HEK293 (cell line): ENCODE results near the gene PATL2.

Experiments used
- CTCF ChIA-PET: fragments of 350-600 bp; formaldehyde crosslinking; extraction: SDS; loops from one replicate; lab custom pipeline; 2021; ENCODE audit warnings: antibody characterized with exemption; lab: Yijun Ruan, JAX
- POLR2A ChIA-PET: fragments of 300-600 bp; formaldehyde crosslinking; extraction: SDS; loops from one replicate; lab custom pipeline; 2020; ENCODE audit warnings: antibody characterized with exemption, inconsistent platforms; lab: Yijun Ruan, JAX
- H3K27ac ChIP-seq: fragments of 200-500 bp; sonication (Bioruptor generic); 2 replicates; pipeline ENCODE4 v1.5.1; 2014; ENCODE audit warnings: low read depth, low read length, control low read depth, inconsistent platforms; ENCODE audit errors: extremely low read depth
- H3K36me3 ChIP-seq, 2 experiments: fragments of 200-500 bp in 1 of 2; sonication (Bioruptor generic) in 1 of 2; 1 replicate in 1 of 2; 2 replicates in 1 of 2; pipeline ENCODE4 v1.5.1; 2014 to 2017; ENCODE audit warnings: inconsistent platforms in 2 of 2, low read length in 2 of 2; ENCODE audit not compliant: control insufficient read depth in 2 of 2, insufficient read depth in 1 of 2
- H3K4me1 ChIP-seq: fragments of 200-500 bp; sonication (Bioruptor generic); 2 replicates; pipeline ENCODE4 v1.5.1; 2014; ENCODE audit warnings: mild to moderate bottlenecking, low read length, inconsistent platforms; ENCODE audit not compliant: control insufficient read depth, insufficient read depth
- H3K4me3 ChIP-seq: 2 replicates; pipeline ENCODE4 v1.5.1; 2011; ENCODE audit warnings: low read depth, mild to moderate bottlenecking, control low read depth, low read length, moderate library complexity
- H3K9me3 ChIP-seq: fragments of 200-500 bp; sonication (Bioruptor generic); 2 replicates; pipeline ENCODE4 v1.5.1; 2014; ENCODE audit warnings: low read depth, low read length, inconsistent platforms; ENCODE audit not compliant: control insufficient read depth, insufficient read depth
- GLIS2 ChIP-seq: fragments of 450-650 bp; formaldehyde crosslinking; IDR thresholded peaks from 2 replicates; pipeline ENCODE4 v1.5.1; 2016; ENCODE audit warnings: missing biosample characterization, missing genetic modification characterization
- KLF16 ChIP-seq: fragments of 450-650 bp; formaldehyde crosslinking; IDR thresholded peaks from 2 replicates; pipeline ENCODE4 v1.5.1; 2017; ENCODE audit warnings: missing biosample characterization, missing genetic modification characterization
- KLF9 ChIP-seq: fragments of 450-650 bp; formaldehyde crosslinking; IDR thresholded peaks from 2 replicates; pipeline ENCODE4 v1.5.1; 2016; ENCODE audit warnings: missing biosample characterization, missing genetic modification characterization, low read depth
- PRDM1 ChIP-seq: fragments of 450-650 bp; formaldehyde crosslinking; IDR thresholded peaks from 2 replicates; pipeline ENCODE4; 2016; ENCODE audit warnings: missing biosample characterization, missing genetic modification characterization
- ZBTB20 ChIP-seq: fragments of 450-650 bp; formaldehyde crosslinking; IDR thresholded peaks from 2 replicates; pipeline ENCODE4 v1.5.1; 2016; ENCODE audit warnings: missing biosample characterization, missing genetic modification characterization
- ZFHX2 ChIP-seq: fragments of 450-650 bp; formaldehyde crosslinking; conservative IDR thresholded peaks from 2 replicates; pipeline ENCODE4 v1.5.1; 2016; ENCODE audit warnings: missing biosample characterization, missing genetic modification characterization
- ZFP3 ChIP-seq: fragments of 450-650 bp; formaldehyde crosslinking; IDR thresholded peaks from 2 replicates; pipeline ENCODE4 v1.5.1; 2016; ENCODE audit warnings: low read depth, missing biosample characterization, missing genetic modification characterization
- ZIC2 ChIP-seq: fragments of 450-650 bp; formaldehyde crosslinking; IDR thresholded peaks from 2 replicates; pipeline ENCODE4 v1.5.1; 2016; ENCODE audit warnings: missing biosample characterization, missing genetic modification characterization
- ZNF350 ChIP-seq: fragments of 450-650 bp; formaldehyde crosslinking; IDR thresholded peaks from 2 replicates; pipeline ENCODE4 v1.5.0; 2017; ENCODE audit warnings: missing biosample characterization, mild to moderate bottlenecking, missing genetic modification characterization
- ZNF423 ChIP-seq: fragments of 450-650 bp; formaldehyde crosslinking; IDR thresholded peaks from 2 replicates; pipeline ENCODE4 v1.5.1; 2016; ENCODE audit warnings: missing biosample characterization, missing genetic modification characterization
- ZNF529 ChIP-seq: fragments of 450-650 bp; formaldehyde crosslinking; IDR thresholded peaks from 2 replicates; pipeline ENCODE4 v1.5.1; 2017; ENCODE audit warnings: missing genetic modification characterization, missing biosample characterization; ENCODE audit not compliant: insufficient replicate concordance
- ZNF629 ChIP-seq: fragments of 450-650 bp; formaldehyde crosslinking; IDR thresholded peaks from 2 replicates; pipeline ENCODE4 v1.5.1; 2017; ENCODE audit warnings: missing biosample characterization, missing genetic modification characterization
- ZNF660 ChIP-seq: fragments of 450-650 bp; IDR thresholded peaks from 2 replicates; pipeline ENCODE4 v1.5.1; 2018; ENCODE audit warnings: missing biosample characterization, mild to moderate bottlenecking, missing genetic modification characterization
- ZNF768 ChIP-seq: fragments of 450-650 bp; formaldehyde crosslinking; IDR thresholded peaks from 2 replicates; pipeline ENCODE4 v1.5.1; 2018; ENCODE audit warnings: missing biosample characterization, mild to moderate bottlenecking, missing genetic modification characterization
- TF ChIP-seq, protein P1 (sequence below): fragments of 450-650 bp; formaldehyde crosslinking; IDR thresholded peaks from 2 replicates; pipeline ENCODE4 v1.5.1; 2016; ENCODE audit warnings: missing biosample characterization, missing genetic modification characterization
- TF ChIP-seq, protein P2 (sequence below): fragments of 450-650 bp; formaldehyde crosslinking; IDR thresholded peaks from 2 replicates; pipeline ENCODE4 v1.5.1; 2016; ENCODE audit warnings: missing biosample characterization, missing genetic modification characterization
- TF ChIP-seq, protein P3 (sequence below): fragments of 450-650 bp; IDR thresholded peaks from 2 replicates; pipeline ENCODE4 v1.5.1; 2018; ENCODE audit warnings: missing biosample characterization, mild to moderate bottlenecking, missing genetic modification characterization
- TF ChIP-seq, protein P4 (sequence below): fragments of 450-650 bp; formaldehyde crosslinking; IDR thresholded peaks from 2 replicates; pipeline ENCODE4 v1.5.1; 2016; ENCODE audit warnings: missing biosample characterization, missing genetic modification characterization
- TF ChIP-seq, protein P5 (sequence below): fragments of 450-650 bp; formaldehyde crosslinking; IDR thresholded peaks from 2 replicates; pipeline ENCODE4 v1.5.1; 2016; ENCODE audit warnings: missing biosample characterization, missing genetic modification characterization

The PATL2 gene

DNA sequence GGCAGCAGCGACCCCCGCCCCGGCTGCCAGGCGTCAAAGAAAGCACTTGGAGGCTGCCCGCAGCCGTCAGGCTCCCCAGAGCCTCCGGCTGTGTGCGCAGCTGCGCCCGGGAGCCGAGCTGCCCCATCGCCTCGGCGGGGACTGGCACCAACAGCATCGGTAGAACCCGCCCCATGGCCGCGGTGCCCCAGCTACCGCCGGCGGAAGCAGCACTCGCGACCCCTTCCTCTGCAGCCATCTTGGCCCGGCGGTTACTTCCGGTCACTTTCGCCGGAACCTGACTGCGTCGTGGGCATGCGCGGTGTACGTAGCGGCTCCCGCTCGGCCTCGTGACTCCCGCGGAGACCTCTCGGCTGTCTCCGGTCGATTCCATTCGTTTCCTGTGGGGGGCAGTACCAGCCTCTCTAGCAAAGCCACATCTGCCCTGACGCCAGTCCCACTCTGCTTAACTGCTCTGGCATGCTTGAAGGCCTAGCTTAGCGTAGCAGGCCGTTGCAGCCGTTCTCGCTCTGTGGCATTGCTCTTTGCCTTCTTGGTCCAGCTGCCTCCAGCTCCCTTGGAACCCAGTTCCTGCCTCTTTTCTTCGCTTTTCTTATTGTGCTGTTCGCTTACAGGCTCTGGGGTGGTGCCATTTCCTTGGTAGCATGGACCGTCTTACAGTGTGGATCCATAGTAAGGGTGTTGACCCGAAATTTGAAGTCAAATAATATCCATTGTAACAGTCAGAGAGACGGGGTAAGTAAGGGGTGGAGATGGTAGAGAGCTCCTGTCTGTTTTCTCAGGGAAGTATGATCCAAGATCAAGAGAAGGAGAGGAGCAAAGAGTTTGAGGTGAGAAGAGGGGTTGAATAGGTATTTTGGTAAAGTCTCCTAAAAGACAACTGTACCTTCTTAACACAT, 47.5 kb downstream of the PATL2 start, which contains the start of gene SPG11 (continued):
- TF ChIP-seq ZNF768, result no peak
- TF ChIP-seq, protein P1, sequence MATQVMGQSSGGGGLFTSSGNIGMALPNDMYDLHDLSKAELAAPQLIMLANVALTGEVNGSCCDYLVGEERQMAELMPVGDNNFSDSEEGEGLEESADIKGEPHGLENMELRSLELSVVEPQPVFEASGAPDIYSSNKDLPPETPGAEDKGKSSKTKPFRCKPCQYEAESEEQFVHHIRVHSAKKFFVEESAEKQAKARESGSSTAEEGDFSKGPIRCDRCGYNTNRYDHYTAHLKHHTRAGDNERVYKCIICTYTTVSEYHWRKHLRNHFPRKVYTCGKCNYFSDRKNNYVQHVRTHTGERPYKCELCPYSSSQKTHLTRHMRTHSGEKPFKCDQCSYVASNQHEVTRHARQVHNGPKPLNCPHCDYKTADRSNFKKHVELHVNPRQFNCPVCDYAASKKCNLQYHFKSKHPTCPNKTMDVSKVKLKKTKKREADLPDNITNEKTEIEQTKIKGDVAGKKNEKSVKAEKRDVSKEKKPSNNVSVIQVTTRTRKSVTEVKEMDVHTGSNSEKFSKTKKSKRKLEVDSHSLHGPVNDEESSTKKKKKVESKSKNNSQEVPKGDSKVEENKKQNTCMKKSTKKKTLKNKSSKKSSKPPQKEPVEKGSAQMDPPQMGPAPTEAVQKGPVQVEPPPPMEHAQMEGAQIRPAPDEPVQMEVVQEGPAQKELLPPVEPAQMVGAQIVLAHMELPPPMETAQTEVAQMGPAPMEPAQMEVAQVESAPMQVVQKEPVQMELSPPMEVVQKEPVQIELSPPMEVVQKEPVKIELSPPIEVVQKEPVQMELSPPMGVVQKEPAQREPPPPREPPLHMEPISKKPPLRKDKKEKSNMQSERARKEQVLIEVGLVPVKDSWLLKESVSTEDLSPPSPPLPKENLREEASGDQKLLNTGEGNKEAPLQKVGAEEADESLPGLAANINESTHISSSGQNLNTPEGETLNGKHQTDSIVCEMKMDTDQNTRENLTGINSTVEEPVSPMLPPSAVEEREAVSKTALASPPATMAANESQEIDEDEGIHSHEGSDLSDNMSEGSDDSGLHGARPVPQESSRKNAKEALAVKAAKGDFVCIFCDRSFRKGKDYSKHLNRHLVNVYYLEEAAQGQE (tag by site-specific recombination), result no peak

DNA sequence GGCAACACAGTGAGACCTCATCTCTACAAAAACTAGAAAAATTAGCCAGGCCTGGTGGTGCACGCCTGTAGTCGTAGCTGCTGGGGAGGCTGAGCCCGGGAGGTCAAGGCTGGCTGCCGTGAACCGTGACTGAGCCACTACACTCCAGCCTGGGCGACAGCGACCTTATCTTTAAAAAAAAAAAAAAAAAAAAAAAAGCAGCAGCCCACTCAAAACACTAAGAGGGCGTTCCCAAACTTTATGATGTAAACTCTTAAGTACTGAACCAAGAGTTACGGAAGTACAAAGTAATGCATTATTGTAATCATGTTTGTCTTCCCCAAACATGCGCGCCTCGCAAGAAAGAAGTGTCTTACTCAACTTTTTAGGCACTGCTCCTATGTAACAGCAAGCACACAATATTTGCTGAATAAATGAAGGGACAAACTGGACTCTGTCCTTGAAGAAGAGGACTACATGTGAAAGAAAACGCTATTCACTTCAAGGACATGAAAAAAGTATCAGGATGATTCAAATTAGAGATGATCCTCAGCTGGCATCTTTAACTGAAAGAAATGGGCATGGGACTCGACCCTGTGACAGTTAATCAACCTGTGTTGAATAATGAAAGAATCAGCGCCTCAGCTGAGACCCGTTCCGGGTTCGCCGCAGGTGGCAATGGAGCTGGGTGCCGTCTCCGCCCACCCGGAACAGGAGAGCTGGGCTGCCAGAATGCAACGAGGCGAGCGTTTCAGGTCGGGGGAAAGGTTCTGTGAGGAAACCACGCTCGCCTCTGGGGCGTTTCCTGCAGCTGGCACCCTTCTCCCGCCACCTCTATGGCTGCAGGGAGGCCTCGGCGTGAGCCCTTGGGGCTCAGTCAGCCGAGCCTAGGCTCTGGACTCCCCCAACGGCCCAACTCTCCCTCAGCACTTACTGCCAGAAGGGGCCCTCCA, 48.4 kb downstream of the PATL2 start:
- peak; percentile 23; the same call in 1 of the 2 replicates for TF ChIP-seq ZFHX2 (tag by site-specific recombination)
- TF ChIP-seq ZFP3, result no peak
- 0 out of 2 replicates have a peak, but pooled peaks have one; percentile 64 for TF ChIP-seq ZBTB20
- 0 out of 2 replicates have a peak, but pooled peaks have one; percentile 37 for TF ChIP-seq ZNF629 (tag by site-specific recombination)
- TF ChIP-seq, protein P2, sequence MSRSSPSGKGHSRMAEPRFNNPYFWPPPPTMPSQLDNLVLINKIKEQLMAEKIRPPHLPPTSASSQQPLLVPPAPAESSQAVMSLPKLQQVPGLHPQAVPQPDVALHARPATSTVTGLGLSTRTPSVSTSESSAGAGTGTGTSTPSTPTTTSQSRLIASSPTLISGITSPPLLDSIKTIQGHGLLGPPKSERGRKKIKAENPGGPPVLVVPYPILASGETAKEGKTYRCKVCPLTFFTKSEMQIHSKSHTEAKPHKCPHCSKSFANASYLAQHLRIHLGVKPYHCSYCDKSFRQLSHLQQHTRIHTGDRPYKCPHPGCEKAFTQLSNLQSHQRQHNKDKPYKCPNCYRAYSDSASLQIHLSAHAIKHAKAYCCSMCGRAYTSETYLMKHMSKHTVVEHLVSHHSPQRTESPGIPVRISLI (tag by site-specific recombination), result 0 out of 2 replicates have a peak, but pooled peaks have one; percentile 61
- TF ChIP-seq ZIC2 (tag by site-specific recombination), result peak; percentile 18; the same call in 1 of the 2 replicates
- TF ChIP-seq ZNF529 (tag by site-specific recombination), result no peak
- peak; percentile 75 for TF ChIP-seq ZNF423
- TF ChIP-seq, protein P3, sequence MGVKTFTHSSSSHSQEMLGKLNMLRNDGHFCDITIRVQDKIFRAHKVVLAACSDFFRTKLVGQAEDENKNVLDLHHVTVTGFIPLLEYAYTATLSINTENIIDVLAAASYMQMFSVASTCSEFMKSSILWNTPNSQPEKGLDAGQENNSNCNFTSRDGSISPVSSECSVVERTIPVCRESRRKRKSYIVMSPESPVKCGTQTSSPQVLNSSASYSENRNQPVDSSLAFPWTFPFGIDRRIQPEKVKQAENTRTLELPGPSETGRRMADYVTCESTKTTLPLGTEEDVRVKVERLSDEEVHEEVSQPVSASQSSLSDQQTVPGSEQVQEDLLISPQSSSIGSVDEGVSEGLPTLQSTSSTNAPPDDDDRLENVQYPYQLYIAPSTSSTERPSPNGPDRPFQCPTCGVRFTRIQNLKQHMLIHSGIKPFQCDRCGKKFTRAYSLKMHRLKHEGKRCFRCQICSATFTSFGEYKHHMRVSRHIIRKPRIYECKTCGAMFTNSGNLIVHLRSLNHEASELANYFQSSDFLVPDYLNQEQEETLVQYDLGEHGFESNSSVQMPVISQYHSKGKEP, result no peak
- 0 out of 2 replicates have a peak, but pooled peaks have one; percentile 12 for TF ChIP-seq PRDM1 (tag by site-specific recombination)
- TF ChIP-seq GLIS2 (tag by site-specific recombination), result peak; percentile 58
- TF ChIP-seq ZNF660 (tag by site-specific recombination), result no peak
- TF ChIP-seq, protein P4, sequence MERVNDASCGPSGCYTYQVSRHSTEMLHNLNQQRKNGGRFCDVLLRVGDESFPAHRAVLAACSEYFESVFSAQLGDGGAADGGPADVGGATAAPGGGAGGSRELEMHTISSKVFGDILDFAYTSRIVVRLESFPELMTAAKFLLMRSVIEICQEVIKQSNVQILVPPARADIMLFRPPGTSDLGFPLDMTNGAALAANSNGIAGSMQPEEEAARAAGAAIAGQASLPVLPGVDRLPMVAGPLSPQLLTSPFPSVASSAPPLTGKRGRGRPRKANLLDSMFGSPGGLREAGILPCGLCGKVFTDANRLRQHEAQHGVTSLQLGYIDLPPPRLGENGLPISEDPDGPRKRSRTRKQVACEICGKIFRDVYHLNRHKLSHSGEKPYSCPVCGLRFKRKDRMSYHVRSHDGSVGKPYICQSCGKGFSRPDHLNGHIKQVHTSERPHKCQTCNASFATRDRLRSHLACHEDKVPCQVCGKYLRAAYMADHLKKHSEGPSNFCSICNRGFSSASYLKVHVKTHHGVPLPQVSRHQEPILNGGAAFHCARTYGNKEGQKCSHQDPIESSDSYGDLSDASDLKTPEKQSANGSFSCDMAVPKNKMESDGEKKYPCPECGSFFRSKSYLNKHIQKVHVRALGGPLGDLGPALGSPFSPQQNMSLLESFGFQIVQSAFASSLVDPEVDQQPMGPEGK (tag by site-specific recombination), result peak; percentile 75
- TF ChIP-seq, protein P5, sequence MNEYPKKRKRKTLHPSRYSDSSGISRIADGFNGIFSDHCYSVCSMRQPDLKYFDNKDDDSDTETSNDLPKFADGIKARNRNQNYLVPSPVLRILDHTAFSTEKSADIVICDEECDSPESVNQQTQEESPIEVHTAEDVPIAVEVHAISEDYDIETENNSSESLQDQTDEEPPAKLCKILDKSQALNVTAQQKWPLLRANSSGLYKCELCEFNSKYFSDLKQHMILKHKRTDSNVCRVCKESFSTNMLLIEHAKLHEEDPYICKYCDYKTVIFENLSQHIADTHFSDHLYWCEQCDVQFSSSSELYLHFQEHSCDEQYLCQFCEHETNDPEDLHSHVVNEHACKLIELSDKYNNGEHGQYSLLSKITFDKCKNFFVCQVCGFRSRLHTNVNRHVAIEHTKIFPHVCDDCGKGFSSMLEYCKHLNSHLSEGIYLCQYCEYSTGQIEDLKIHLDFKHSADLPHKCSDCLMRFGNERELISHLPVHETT (tag by site-specific recombination), result 0 out of 2 replicates have a peak, but pooled peaks have one; percentile 14
- no peak for TF ChIP-seq ZNF350 (tag by site-specific recombination)
- TF ChIP-seq KLF9 (tag by site-specific recombination), result peak; percentile 56
- 0 out of 2 replicates have a peak, but pooled peaks have one; percentile 43 for TF ChIP-seq KLF16 (tag by site-specific recombination)
- TF ChIP-seq, all 188 proteins: peak for 12
- Histone ChIP-seq H3K9me3 (no peaks in the 10 kb centered on the region), H3K4me3 (peak overlapping the region; percentile 93), H3K36me3 (peaks cover 0 to 11% of the 10 kb centered on the region in 2 experiments), H3K27ac (peak overlapping the region; percentile 63; the same call in 1 of the 2 replicates), H3K4me1 (no peaks in the 10 kb centered on the region)
- POLR2A ChIA-PET, result interaction anchor here (0.6 to 2.3 kb wide), 12 partner anchors 20 to 126 kb away, joined by 3 to 28 read pairs (median 5); partner anchors contain the start of genes B2M, EIF3J, PATL2 and TRIM69
- CTCF ChIA-PET, result interaction anchor here (0.6 to 4.0 kb wide), 17 partner anchors 8 to 124 kb away, joined by 3 to 64 read pairs (median 4); partner anchors contain the start of gene TRIM69
